Measurements from ENCODE around the gene HLA-DPB1.
A peak's percentile ranks its signal among the peaks of the same experiment; 100 is the strongest.

Gene HLA-DPB1

DNA sequence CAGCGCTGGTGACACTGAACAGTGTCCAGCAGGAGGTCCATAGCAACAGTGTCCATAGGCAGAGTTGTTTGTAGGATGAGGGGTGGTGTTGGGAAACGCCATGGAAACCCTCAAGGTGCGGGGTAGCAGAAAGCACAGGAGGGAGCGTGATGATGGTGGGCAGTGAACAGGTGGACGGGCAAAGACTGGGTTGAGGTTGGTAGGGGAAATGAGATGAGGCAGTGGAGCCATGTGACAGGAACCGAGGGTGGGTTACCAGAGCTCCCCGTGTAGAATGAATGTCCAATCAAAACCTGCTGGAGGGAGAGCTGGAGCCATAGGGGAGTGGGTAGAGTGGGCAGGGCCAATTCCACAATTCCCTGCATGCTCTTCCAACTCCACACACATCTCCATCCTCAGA, 38.0 kb downstream of the HLA-DPB1 start:
- no peak overlapping the region for H2AK5ac ChIP-seq (ENCODE audit: low read depth, low read length)
- H2BK15ac ChIP-seq (ENCODE audit: low read length): no peak overlapping the region
- H3K4me2 ChIP-seq (ENCODE audit: insufficient read depth, low read length, poor library complexity, severe bottlenecking): no peak overlapping the region
- no peak overlapping the region for H2BK5ac ChIP-seq (ENCODE audit: low read length)
- H3K9me3 ChIP-seq (replicated peaks in 1 of 2; ENCODE audit: control insufficient read depth in 2 of 2, insufficient read depth in 1 of 2, low read depth in 1 of 2, low read length in 2 of 2): no peaks in the 10 kb centered on the region
- H2BK12ac ChIP-seq (ENCODE audit: low read length): peak overlapping the region; percentile 23
- peaks cover 0 to 56% (median 5%) of the 10 kb centered on the region in 3 experiments for H3K27me3 ChIP-seq (ENCODE audit: control insufficient read depth in 3 of 3, insufficient read depth in 3 of 3, low read depth in 1 of 3, low read length in 3 of 3)
- H3K36me3 ChIP-seq (replicated peaks in 1 of 2; ENCODE audit: control insufficient read depth in 2 of 2, insufficient read depth in 2 of 2, low read length in 2 of 2): no peaks in the 10 kb centered on the region
- H3K4ac ChIP-seq (ENCODE audit: low read length): no peak overlapping the region
- H2BK120ac ChIP-seq (ENCODE audit: low read depth, low read length): no peak overlapping the region
- no peak overlapping the region for H3K23ac ChIP-seq (ENCODE audit: low read depth, low read length, poor library complexity)
- H4K91ac ChIP-seq (ENCODE audit: low read depth, low read length, poor library complexity): no peak overlapping the region
- H3K4me3 ChIP-seq (ENCODE audit: low read length in 2 of 2): no peak overlapping the region
- H2AFZ ChIP-seq (ENCODE audit: low read length): no peak overlapping the region
- no peak for DNase-seq (ENCODE audit: low spot score)
- H3K4me1 ChIP-seq (ENCODE audit: control insufficient read depth in 2 of 2, insufficient read depth in 1 of 2, low read depth in 1 of 2, low read length in 2 of 2): peaks cover 5% of the 10 kb centered on the region in 2 donors
- H3K27ac ChIP-seq (replicated peaks; ENCODE audit: low read length): no peak overlapping the region
- no peak overlapping the region for H3K9ac ChIP-seq (ENCODE audit: low read depth, low read length, poor library complexity)
- H4K8ac ChIP-seq (ENCODE audit: low read depth, low read length): no peak overlapping the region
- H3K14ac ChIP-seq (ENCODE audit: low read length): no peak overlapping the region
- no CpG with 5 or more reads among the region's 7 CpGs for WGBS, 2 donors (ENCODE audit: extremely low coverage in 2 of 2, insufficient read length in 2 of 2, insufficient replicate concordance in 1 of 2)
- peak overlapping the region; percentile 3 for H3K18ac ChIP-seq (ENCODE audit: low read length)
- H3K79me1 ChIP-seq (ENCODE audit: low read depth, low read length): no peaks in the 10 kb centered on the region

DNA sequence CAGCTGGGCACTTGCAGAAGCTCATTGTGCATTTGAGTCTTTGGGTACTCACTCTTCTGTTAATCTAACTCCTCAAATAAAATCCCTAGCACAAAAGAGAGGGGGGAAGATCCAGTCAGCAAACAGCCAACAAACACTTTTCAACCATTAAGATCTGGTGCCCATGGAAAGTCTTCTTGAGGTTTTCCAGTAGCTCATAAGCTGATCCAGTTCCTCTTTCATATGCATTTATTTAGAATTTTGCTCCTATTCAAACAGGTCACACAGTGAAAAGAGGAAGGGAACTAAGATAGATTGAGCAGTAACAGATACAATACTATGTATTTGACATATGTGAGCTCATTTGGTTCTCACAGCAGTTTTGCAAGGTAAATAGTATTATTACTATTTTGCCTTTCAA, 38.6 kb downstream of the HLA-DPB1 start:
- Histone ChIP-seq H4K8ac (ENCODE audit: low read depth, low read length) (no peak overlapping the region), H3K27me3 (ENCODE audit: control insufficient read depth in 3 of 3, insufficient read depth in 3 of 3, low read depth in 1 of 3, low read length in 3 of 3) (peaks cover 0 to 53% (median 5%) of the 10 kb centered on the region in 3 experiments), H2AFZ (ENCODE audit: low read length) (no peak overlapping the region), H2BK5ac (ENCODE audit: low read length) (no peak overlapping the region), H2AK5ac (ENCODE audit: low read depth, low read length) (no peak overlapping the region), H4K91ac (ENCODE audit: low read depth, low read length, poor library complexity) (no peak overlapping the region), H3K14ac (ENCODE audit: low read length) (no peak overlapping the region), H3K27ac (replicated peaks; ENCODE audit: low read length) (no peak overlapping the region), H3K4me2 (ENCODE audit: insufficient read depth, low read length, poor library complexity, severe bottlenecking) (no peak overlapping the region), H3K4ac (ENCODE audit: low read length) (no peak overlapping the region), H2BK12ac (ENCODE audit: low read length) (no peak overlapping the region), H3K23ac (ENCODE audit: low read depth, low read length, poor library complexity) (no peak overlapping the region), H3K4me1 (ENCODE audit: control insufficient read depth in 2 of 2, insufficient read depth in 1 of 2, low read depth in 1 of 2, low read length in 2 of 2) (peaks cover 5% of the 10 kb centered on the region in 2 donors), H2BK120ac (ENCODE audit: low read depth, low read length) (no peak overlapping the region), H3K79me1 (ENCODE audit: low read depth, low read length) (no peaks in the 10 kb centered on the region), H2BK15ac (ENCODE audit: low read length) (no peak overlapping the region), H3K36me3 (replicated peaks in 1 of 2; ENCODE audit: control insufficient read depth in 2 of 2, insufficient read depth in 2 of 2, low read length in 2 of 2) (no peaks in the 10 kb centered on the region), H3K4me3 (ENCODE audit: low read length in 2 of 2) (no peak overlapping the region), H3K9me3 (replicated peaks in 1 of 2; ENCODE audit: control insufficient read depth in 2 of 2, insufficient read depth in 1 of 2, low read depth in 1 of 2, low read length in 2 of 2) (no peaks in the 10 kb centered on the region), H3K18ac (ENCODE audit: low read length) (no peak overlapping the region), H3K9ac (ENCODE audit: low read depth, low read length, poor library complexity) (no peak overlapping the region)
- no peak for DNase-seq (ENCODE audit: low spot score)

DNA sequence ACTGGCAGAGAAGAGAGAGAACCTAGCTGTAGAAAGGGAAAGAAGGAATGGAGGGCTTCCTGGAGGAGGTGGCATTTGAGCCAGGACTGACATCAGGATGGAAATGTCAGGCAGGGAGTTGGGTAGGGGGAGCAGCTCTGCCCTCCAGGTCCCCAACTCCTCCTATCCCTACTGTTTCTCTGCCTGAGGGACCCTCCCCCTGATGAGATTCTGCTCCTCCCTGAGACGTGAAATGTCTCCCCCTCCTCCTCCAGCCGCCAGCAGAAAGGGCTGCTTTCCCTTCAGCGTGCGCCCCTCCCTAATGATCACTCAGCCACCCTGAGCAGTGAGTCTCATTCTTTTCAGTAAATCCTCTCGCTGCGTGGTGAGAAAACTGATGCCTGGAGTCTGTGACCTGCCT, 40.6 kb downstream of the HLA-DPB1 start:
- Histone ChIP-seq H4K91ac (ENCODE audit: low read depth, low read length, poor library complexity) (no peak overlapping the region), H2BK15ac (ENCODE audit: low read length) (no peak overlapping the region), H3K36me3 (replicated peaks in 1 of 2; ENCODE audit: control insufficient read depth in 2 of 2, insufficient read depth in 2 of 2, low read length in 2 of 2) (no peaks in the 10 kb centered on the region), H3K9me3 (replicated peaks in 1 of 2; ENCODE audit: control insufficient read depth in 2 of 2, insufficient read depth in 1 of 2, low read depth in 1 of 2, low read length in 2 of 2) (no peaks in the 10 kb centered on the region), H3K23ac (ENCODE audit: low read depth, low read length, poor library complexity) (no peak overlapping the region), H3K79me1 (ENCODE audit: low read depth, low read length) (no peaks in the 10 kb centered on the region), H3K18ac (ENCODE audit: low read length) (no peak overlapping the region), H3K27ac (replicated peaks; ENCODE audit: low read length) (no peak overlapping the region), H2AK5ac (ENCODE audit: low read depth, low read length) (no peak overlapping the region), H2BK5ac (ENCODE audit: low read length) (no peak overlapping the region), H3K14ac (ENCODE audit: low read length) (no peak overlapping the region), H3K27me3 (ENCODE audit: control insufficient read depth in 3 of 3, insufficient read depth in 3 of 3, low read depth in 1 of 3, low read length in 3 of 3) (peaks cover 0 to 69% (median 5%) of the 10 kb centered on the region in 3 experiments), H2AFZ (ENCODE audit: low read length) (peak overlapping the region; percentile 56), H3K4me3 (ENCODE audit: low read length in 2 of 2) (peak overlapping the region in 1 of 2 donors; percentile 68), H2BK12ac (ENCODE audit: low read length) (no peak overlapping the region), H3K4me1 (ENCODE audit: control insufficient read depth in 2 of 2, insufficient read depth in 1 of 2, low read depth in 1 of 2, low read length in 2 of 2) (peaks cover 5% of the 10 kb centered on the region in 2 donors), H2BK120ac (ENCODE audit: low read depth, low read length) (no peak overlapping the region), H3K4me2 (ENCODE audit: insufficient read depth, low read length, poor library complexity, severe bottlenecking) (peak overlapping the region; percentile 74), H4K8ac (ENCODE audit: low read depth, low read length) (no peak overlapping the region), H3K4ac (ENCODE audit: low read length) (no peak overlapping the region), H3K9ac (ENCODE audit: low read depth, low read length, poor library complexity) (no peak overlapping the region)
- no CpG with 5 or more reads among the region's 6 CpGs for WGBS, 2 donors (ENCODE audit: extremely low coverage in 2 of 2, insufficient read length in 2 of 2, insufficient replicate concordance in 1 of 2)
- DNase-seq (ENCODE audit: low spot score): no peak

DNA sequence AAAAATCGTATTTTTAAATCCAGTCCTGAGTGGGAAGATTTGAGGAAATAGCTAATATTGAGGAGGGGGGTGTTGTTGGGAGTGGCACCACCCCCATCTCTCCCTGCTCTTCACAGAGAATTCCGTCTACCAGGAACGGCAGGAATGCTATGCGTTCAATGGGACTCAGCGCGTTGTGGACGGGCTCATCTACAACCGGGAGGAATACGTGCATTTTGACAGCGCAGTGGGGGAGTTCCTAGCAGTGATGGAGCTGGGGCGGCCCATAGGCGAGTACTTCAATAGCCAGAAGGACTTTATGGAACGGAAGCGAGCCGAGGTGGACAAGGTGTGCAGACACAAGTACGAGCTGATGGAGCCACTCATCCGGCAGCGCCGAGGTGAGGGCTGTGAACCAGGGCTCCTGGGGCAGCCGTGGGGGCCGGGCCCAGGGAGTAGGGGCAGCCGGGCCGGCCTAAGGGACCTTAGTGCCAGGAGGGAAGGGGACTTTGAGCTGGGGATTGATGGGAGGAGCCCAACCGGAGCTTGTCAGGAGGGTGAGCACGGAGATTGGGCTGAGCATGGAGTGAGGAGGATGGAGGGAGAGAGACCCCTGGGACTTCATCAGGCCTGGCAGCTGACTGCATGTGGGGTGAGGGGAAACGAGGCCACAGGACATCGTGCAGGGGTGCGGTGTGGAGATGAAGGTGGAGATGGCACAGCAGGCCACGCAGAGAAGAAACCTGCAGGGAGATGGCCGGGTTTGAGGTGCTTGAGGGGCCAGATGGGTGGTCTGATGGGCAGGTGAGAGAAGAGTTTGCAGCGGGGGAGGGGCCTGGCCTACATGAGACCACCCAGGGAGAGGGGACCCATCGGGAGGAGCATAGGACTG, 41.3 kb downstream of the HLA-DPB1 start:
- H3K4ac ChIP-seq (ENCODE audit: low read length): no peak overlapping the region
- peak overlapping the region in 1 of 2 donors; percentile 68 for H3K4me3 ChIP-seq (ENCODE audit: low read length in 2 of 2)
- H2BK15ac ChIP-seq (ENCODE audit: low read length): no peak overlapping the region
- no peak overlapping the region for H2AK5ac ChIP-seq (ENCODE audit: low read depth, low read length)
- peaks cover 0 to 68% (median 5%) of the 10 kb centered on the region in 3 experiments for H3K27me3 ChIP-seq (ENCODE audit: control insufficient read depth in 3 of 3, insufficient read depth in 3 of 3, low read depth in 1 of 3, low read length in 3 of 3)
- H2BK120ac ChIP-seq (ENCODE audit: low read depth, low read length): no peak overlapping the region
- H3K9ac ChIP-seq (ENCODE audit: low read depth, low read length, poor library complexity): peak overlapping the region; percentile 73
- DNase-seq (ENCODE audit: low spot score): peak; percentile 46
- no peak overlapping the region for H2BK12ac ChIP-seq (ENCODE audit: low read length)
- no peak overlapping the region for H2BK5ac ChIP-seq (ENCODE audit: low read length)
- H4K91ac ChIP-seq (ENCODE audit: low read depth, low read length, poor library complexity): no peak overlapping the region
- H2AFZ ChIP-seq (ENCODE audit: low read length): peak overlapping the region; percentile 56
- H3K18ac ChIP-seq (ENCODE audit: low read length): peak overlapping the region; percentile 63
- H3K9me3 ChIP-seq (replicated peaks in 1 of 2; ENCODE audit: control insufficient read depth in 2 of 2, insufficient read depth in 1 of 2, low read depth in 1 of 2, low read length in 2 of 2): no peaks in the 10 kb centered on the region
- H3K4me1 ChIP-seq (ENCODE audit: control insufficient read depth in 2 of 2, insufficient read depth in 1 of 2, low read depth in 1 of 2, low read length in 2 of 2): peaks cover 5% of the 10 kb centered on the region in 2 donors
- H4K8ac ChIP-seq (ENCODE audit: low read depth, low read length): no peak overlapping the region
- H3K14ac ChIP-seq (ENCODE audit: low read length): no peak overlapping the region
- no peaks in the 10 kb centered on the region for H3K36me3 ChIP-seq (replicated peaks in 1 of 2; ENCODE audit: control insufficient read depth in 2 of 2, insufficient read depth in 2 of 2, low read length in 2 of 2)
- no CpG with 5 or more reads among the region's 32 CpGs for WGBS, 2 donors (ENCODE audit: extremely low coverage in 2 of 2, insufficient read length in 2 of 2, insufficient replicate concordance in 1 of 2)
- no peak overlapping the region for H3K27ac ChIP-seq (replicated peaks; ENCODE audit: low read length)
- peak overlapping the region; percentile 87 for H3K23ac ChIP-seq (ENCODE audit: low read depth, low read length, poor library complexity)
- H3K79me1 ChIP-seq (ENCODE audit: low read depth, low read length): no peaks in the 10 kb centered on the region
- peak overlapping the region; percentile 74 for H3K4me2 ChIP-seq (ENCODE audit: insufficient read depth, low read length, poor library complexity, severe bottlenecking)

All from neuronal stem cell (in vitro differentiated cells).